SK-N-SH treated with all-trans-retinoic acid at 6 μM for 48 hours (cell line): Measurements from ENCODE around the gene AGAP3.

Experiments used
- ATAC-seq: fragments of 200-7000 bp; cut with Tn5 transposase; 3 replicates; pipeline ENCODE4 v1.9.1; 2020; ENCODE audit warnings: mild to moderate bottlenecking, moderate library complexity
- ARNTL ChIP-seq: fragments of 450-650 bp; formaldehyde crosslinking; IDR thresholded peaks from 2 replicates; pipeline ENCODE4 v1.5.0; 2020; ENCODE audit warnings: low read depth, mild to moderate bottlenecking, moderate library complexity, borderline replicate concordance
- BACH2 ChIP-seq: fragments of 250-450 bp; sonication (Bioruptor Pico); IDR thresholded peaks from 2 replicates; pipeline ENCODE4 v1.9.0; 2021; ENCODE audit warnings: mild to moderate bottlenecking, borderline replicate concordance
- CSDC2 ChIP-seq: fragments of 250-450 bp; sonication (Bioruptor Pico); IDR thresholded peaks from 2 replicates; pipeline ENCODE4 v1.5.0; 2020; ENCODE audit warnings: mild to moderate bottlenecking, moderate library complexity
- GLIS3 ChIP-seq: fragments of 250-450 bp; sonication (Bioruptor Pico); IDR thresholded peaks from 2 replicates; pipeline ENCODE4 v1.5.0; 2020; ENCODE audit warnings: mild to moderate bottlenecking, moderate library complexity
- OSR1 ChIP-seq: fragments of 250-450 bp; sonication (Bioruptor Pico); IDR thresholded peaks from 2 replicates; pipeline ENCODE4 v1.8.0; 2022; ENCODE audit warnings: moderate library complexity, mild to moderate bottlenecking, inconsistent platforms
- PPARA ChIP-seq: fragments of 250-450 bp; sonication (Bioruptor Pico); IDR thresholded peaks from 2 replicates; pipeline ENCODE4 v1.5.0; 2020; ENCODE audit warnings: mild to moderate bottlenecking, borderline replicate concordance
- RARB ChIP-seq: fragments of 250-450 bp; sonication (Bioruptor Pico); IDR thresholded peaks from 2 replicates; pipeline ENCODE4 v1.8.0; 2021; ENCODE audit warnings: mild to moderate bottlenecking, moderate library complexity
- SNAI2 ChIP-seq: fragments of 250-450 bp; sonication (Bioruptor Pico); IDR thresholded peaks from 2 replicates; pipeline ENCODE4 v1.5.0; 2020; ENCODE audit warnings: mild to moderate bottlenecking, moderate library complexity
- TCF4 ChIP-seq: fragments of 250-450 bp; sonication (Bioruptor Pico); IDR thresholded peaks from 2 replicates; pipeline ENCODE4 v1.8.0; 2021; ENCODE audit warnings: mild to moderate bottlenecking, moderate library complexity, borderline replicate concordance
- TOX ChIP-seq: fragments of 250-450 bp; sonication (Bioruptor Pico); IDR thresholded peaks from 2 replicates; pipeline ENCODE4 v1.8.0; 2021; ENCODE audit warnings: mild to moderate bottlenecking, moderate library complexity, borderline replicate concordance
- ZC3H10 ChIP-seq: fragments of 250-450 bp; sonication (Bioruptor Pico); IDR thresholded peaks from 2 replicates; pipeline ENCODE4 v1.5.1; 2021; ENCODE audit warnings: mild to moderate bottlenecking, moderate library complexity
- ZFP3 ChIP-seq: fragments of 250-450 bp; sonication (Bioruptor Pico); IDR thresholded peaks from 2 replicates; pipeline ENCODE4 v1.5.0; 2020; ENCODE audit warnings: mild to moderate bottlenecking, moderate library complexity
- ZFP30 ChIP-seq: fragments of 450-650 bp; formaldehyde crosslinking; IDR thresholded peaks from 2 replicates; pipeline ENCODE4 v1.5.0; 2022; ENCODE audit warnings: mild to moderate bottlenecking, moderate library complexity
- ZNF565 ChIP-seq: fragments of 450-650 bp; formaldehyde crosslinking; conservative IDR thresholded peaks from 2 replicates; pipeline ENCODE4 v1.5.0; 2020; ENCODE audit warnings: low read depth, mild to moderate bottlenecking, moderate library complexity
- ZNF70 ChIP-seq: fragments of 450-650 bp; formaldehyde crosslinking; IDR thresholded peaks from 2 replicates; pipeline ENCODE4 v1.5.0; 2020; ENCODE audit warnings: mild to moderate bottlenecking, moderate library complexity
- ZNF8 ChIP-seq: fragments of 450-650 bp; formaldehyde crosslinking; IDR thresholded peaks from 2 replicates; pipeline ENCODE4 v1.5.0; 2020; ENCODE audit warnings: mild to moderate bottlenecking, moderate library complexity
- TF ChIP-seq, protein P1 (sequence below): fragments of 250-450 bp; sonication (Bioruptor Pico); IDR thresholded peaks from 2 replicates; pipeline ENCODE4 v1.5.1; 2021; ENCODE audit warnings: mild to moderate bottlenecking, moderate library complexity
- TF ChIP-seq, protein P2 (sequence below): fragments of 250-450 bp; sonication (Bioruptor Pico); IDR thresholded peaks from 2 replicates; pipeline ENCODE4 v1.8.0; 2021; ENCODE audit warnings: low read depth, mild to moderate bottlenecking, moderate library complexity, borderline replicate concordance
- TF ChIP-seq, protein P3 (sequence below): fragments of 250-450 bp; sonication (Bioruptor Pico); IDR thresholded peaks from 2 replicates; pipeline ENCODE4 v1.8.0; 2020; ENCODE audit warnings: mild to moderate bottlenecking, moderate library complexity, borderline replicate concordance
- TF ChIP-seq, protein P4 (sequence below): fragments of 250-450 bp; sonication (Bioruptor Pico); IDR thresholded peaks from 2 replicates; pipeline ENCODE4 v1.5.1; 2020; ENCODE audit warnings: low read depth, mild to moderate bottlenecking, moderate library complexity
- TF ChIP-seq, protein P5 (sequence below): fragments of 250-450 bp; sonication (Bioruptor Pico); IDR thresholded peaks from 2 replicates; pipeline ENCODE4 v1.5.0; 2020; ENCODE audit warnings: mild to moderate bottlenecking, moderate library complexity

Gene AGAP3

DNA sequence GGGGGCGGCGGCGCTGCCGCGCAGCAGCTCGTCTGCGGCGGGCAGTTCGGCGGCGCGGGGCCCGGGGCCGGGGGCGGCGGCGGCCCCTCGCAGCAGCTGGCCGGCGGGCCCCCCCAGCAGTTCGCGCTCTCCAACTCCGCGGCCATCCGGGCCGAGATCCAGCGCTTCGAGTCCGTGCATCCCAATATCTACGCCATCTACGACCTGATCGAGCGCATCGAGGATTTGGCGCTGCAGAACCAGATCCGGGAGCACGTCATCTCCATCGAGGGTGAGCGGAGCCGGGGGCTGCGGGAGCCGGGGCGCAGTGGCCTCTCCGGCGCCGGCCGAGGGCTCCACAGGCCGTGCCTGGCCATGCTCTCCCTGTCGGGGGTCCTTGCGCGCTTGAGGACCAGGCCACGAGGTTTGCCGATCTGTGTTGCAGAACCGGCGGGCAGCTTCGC lies 548 bp downstream of the AGAP3 start:
- TF ChIP-seq ZFP3 (CRISPR knock-in tag) (no peak), BACH2 (CRISPR knock-in tag) (no peak), ARNTL (CRISPR knock-in tag) (no peak), ZFP30 (no peak), ZNF565 (no peak), TOX (CRISPR knock-in tag) (no peak), GLIS3 (CRISPR knock-in tag) (no peak), ZC3H10 (no peak), ZNF70 (CRISPR knock-in tag) (no peak), PPARA (CRISPR knock-in tag) (no peak), ZNF8 (CRISPR knock-in tag) (no peak), OSR1 (CRISPR knock-in tag) (no peak), SNAI2 (CRISPR knock-in tag) (no peak), TCF4 (CRISPR knock-in tag) (no peak), RARB (CRISPR knock-in tag) (no peak), CSDC2 (no peak)
- TF ChIP-seq, protein P1, sequence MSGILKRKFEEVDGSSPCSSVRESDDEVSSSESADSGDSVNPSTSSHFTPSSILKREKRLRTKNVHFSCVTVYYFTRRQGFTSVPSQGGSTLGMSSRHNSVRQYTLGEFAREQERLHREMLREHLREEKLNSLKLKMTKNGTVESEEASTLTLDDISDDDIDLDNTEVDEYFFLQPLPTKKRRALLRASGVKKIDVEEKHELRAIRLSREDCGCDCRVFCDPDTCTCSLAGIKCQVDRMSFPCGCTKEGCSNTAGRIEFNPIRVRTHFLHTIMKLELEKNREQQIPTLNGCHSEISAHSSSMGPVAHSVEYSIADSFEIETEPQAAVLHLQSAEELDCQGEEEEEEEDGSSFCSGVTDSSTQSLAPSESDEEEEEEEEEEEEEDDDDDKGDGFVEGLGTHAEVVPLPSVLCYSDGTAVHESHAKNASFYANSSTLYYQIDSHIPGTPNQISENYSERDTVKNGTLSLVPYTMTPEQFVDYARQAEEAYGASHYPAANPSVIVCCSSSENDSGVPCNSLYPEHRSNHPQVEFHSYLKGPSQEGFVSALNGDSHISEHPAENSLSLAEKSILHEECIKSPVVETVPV = no peak
- TF ChIP-seq, protein P2, sequence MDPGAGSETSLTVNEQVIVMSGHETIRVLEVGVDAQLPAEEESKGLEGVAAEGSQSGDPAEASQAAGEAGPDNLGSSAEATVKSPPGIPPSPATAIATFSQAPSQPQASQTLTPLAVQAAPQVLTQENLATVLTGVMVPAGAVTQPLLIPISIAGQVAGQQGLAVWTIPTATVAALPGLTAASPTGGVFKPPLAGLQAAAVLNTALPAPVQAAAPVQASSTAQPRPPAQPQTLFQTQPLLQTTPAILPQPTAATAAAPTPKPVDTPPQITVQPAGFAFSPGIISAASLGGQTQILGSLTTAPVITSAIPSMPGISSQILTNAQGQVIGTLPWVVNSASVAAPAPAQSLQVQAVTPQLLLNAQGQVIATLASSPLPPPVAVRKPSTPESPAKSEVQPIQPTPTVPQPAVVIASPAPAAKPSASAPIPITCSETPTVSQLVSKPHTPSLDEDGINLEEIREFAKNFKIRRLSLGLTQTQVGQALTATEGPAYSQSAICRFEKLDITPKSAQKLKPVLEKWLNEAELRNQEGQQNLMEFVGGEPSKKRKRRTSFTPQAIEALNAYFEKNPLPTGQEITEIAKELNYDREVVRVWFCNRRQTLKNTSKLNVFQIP = no peak
- TF ChIP-seq, protein P3, sequence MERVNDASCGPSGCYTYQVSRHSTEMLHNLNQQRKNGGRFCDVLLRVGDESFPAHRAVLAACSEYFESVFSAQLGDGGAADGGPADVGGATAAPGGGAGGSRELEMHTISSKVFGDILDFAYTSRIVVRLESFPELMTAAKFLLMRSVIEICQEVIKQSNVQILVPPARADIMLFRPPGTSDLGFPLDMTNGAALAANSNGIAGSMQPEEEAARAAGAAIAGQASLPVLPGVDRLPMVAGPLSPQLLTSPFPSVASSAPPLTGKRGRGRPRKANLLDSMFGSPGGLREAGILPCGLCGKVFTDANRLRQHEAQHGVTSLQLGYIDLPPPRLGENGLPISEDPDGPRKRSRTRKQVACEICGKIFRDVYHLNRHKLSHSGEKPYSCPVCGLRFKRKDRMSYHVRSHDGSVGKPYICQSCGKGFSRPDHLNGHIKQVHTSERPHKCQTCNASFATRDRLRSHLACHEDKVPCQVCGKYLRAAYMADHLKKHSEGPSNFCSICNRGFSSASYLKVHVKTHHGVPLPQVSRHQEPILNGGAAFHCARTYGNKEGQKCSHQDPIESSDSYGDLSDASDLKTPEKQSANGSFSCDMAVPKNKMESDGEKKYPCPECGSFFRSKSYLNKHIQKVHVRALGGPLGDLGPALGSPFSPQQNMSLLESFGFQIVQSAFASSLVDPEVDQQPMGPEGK (CRISPR knock-in tag) = no peak
- TF ChIP-seq, protein P4, sequence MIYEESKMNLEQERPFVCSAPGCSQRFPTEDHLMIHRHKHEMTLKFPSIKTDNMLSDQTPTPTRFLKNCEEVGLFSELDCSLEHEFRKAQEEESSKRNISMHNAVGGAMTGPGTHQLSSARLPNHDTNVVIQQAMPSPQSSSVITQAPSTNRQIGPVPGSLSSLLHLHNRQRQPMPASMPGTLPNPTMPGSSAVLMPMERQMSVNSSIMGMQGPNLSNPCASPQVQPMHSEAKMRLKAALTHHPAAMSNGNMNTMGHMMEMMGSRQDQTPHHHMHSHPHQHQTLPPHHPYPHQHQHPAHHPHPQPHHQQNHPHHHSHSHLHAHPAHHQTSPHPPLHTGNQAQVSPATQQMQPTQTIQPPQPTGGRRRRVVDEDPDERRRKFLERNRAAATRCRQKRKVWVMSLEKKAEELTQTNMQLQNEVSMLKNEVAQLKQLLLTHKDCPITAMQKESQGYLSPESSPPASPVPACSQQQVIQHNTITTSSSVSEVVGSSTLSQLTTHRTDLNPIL (CRISPR knock-in tag) = no peak
- peak; percentile 1; the same call in 1 of the 3 replicates for ATAC-seq

DNA sequence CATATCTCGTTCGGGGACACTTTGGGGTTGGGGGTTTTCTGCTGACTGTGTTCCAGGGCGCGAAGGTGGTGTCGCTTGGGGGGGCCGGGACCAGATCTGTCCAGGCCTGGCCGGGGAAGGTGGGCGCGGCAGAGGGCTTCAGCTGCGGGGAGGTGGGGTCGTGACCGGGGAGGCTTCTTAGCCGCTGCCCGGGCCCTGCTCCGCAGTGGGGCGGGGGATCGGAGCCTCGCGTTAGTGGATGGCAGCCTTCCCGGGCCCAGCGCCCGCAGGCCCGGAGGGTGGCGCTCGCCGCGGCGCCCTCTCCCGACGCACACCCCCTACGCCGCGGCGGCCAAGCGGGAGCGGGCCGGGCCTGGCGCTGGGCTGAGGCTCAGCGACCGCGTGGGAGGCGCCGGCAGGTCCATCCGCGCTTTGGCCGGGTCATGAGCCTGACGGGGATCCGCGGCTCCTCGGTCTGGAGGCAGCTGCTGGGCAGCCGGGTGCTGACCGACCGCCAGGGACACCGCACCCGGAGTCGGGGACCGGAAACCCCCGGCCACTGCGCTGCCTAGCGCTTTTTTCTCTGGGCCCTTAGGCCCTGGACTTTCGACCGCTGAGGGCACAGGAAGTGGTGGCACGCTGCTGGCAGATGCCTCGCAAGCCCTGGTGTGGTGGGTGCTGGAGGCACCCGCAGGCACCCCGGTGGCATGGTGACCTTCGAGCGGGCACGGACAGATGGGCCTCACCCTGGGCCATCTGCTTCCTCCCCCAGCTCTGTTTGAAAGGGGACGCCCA lies 1.2 kb downstream of the AGAP3 start:
- TF ChIP-seq PPARA (CRISPR knock-in tag) (no peak), CSDC2 (no peak), OSR1 (CRISPR knock-in tag) (no peak), ZC3H10 (no peak), TCF4 (CRISPR knock-in tag) (peak; percentile 25; the same call in 1 of the 2 replicates), BACH2 (CRISPR knock-in tag) (no peak), ZFP30 (no peak)
- peak; percentile 57 for ATAC-seq

DNA sequence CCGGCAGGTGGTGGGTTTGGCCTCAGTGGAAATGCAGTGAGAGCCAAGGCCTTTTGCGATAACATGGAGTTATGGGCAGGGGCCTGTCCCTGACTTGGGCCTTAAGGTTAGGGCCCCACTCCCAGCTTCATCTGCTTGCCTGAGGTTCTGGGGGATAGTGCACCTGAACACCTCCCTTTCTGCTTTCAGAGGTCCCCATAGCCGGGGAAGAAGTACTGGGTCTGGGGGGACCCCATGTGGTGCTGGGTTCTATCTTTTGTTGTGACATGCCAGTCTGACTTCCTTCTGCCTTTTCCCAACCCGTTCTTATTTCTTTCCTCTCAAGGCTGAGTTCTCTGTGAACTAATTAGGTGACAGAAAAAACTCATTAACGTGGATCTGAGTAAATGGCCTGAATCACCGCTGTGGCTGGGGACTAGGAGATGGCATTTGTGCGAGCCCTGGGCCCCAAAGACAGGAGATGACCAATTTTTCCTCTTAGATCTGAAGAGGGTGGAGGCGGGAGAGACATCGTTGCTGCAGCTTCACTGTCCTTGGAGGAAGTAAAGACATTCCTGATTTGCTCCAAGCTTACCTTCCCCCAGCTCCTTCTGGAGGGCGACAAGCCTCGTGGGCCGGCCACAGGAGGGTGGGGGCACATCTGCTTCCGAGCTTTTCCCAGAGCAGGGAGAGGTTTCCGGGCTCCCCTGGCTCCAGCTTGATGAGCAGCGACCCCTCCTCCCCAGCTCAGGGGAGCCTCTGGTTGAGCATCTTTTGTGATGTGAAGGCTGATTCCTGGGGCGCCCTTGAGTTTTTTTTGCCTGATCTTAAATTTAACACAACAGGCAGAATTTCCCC lies 2.0 kb downstream of the AGAP3 start:
- ATAC-seq = no peak; the same call in 2 of the 3 replicates
- TF ChIP-seq ZFP3 (CRISPR knock-in tag) = no peak
- TF ChIP-seq ARNTL (CRISPR knock-in tag) = no peak
- TF ChIP-seq, protein P5, sequence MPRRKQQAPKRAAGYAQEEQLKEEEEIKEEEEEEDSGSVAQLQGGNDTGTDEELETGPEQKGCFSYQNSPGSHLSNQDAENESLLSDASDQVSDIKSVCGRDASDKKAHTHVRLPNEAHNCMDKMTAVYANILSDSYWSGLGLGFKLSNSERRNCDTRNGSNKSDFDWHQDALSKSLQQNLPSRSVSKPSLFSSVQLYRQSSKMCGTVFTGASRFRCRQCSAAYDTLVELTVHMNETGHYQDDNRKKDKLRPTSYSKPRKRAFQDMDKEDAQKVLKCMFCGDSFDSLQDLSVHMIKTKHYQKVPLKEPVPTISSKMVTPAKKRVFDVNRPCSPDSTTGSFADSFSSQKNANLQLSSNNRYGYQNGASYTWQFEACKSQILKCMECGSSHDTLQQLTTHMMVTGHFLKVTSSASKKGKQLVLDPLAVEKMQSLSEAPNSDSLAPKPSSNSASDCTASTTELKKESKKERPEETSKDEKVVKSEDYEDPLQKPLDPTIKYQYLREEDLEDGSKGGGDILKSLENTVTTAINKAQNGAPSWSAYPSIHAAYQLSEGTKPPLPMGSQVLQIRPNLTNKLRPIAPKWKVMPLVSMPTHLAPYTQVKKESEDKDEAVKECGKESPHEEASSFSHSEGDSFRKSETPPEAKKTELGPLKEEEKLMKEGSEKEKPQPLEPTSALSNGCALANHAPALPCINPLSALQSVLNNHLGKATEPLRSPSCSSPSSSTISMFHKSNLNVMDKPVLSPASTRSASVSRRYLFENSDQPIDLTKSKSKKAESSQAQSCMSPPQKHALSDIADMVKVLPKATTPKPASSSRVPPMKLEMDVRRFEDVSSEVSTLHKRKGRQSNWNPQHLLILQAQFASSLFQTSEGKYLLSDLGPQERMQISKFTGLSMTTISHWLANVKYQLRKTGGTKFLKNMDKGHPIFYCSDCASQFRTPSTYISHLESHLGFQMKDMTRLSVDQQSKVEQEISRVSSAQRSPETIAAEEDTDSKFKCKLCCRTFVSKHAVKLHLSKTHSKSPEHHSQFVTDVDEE (CRISPR knock-in tag) = no peak
- no peak for TF ChIP-seq ZC3H10
- no peak for TF ChIP-seq ZNF8 (CRISPR knock-in tag)
- no peak for TF ChIP-seq TOX (CRISPR knock-in tag)
- no peak for TF ChIP-seq BACH2 (CRISPR knock-in tag)
- TF ChIP-seq ZNF70 (CRISPR knock-in tag) = no peak
- TF ChIP-seq, protein P2 = no peak
- TF ChIP-seq, protein P1 = no peak
- no peak for TF ChIP-seq CSDC2
- no peak for TF ChIP-seq PPARA (CRISPR knock-in tag)
- TF ChIP-seq ZFP30 = no peak
- TF ChIP-seq ZNF565 = no peak
- TF ChIP-seq TCF4 (CRISPR knock-in tag) = no peak
